Neural cell (in vitro differentiated cells): ENCODE data around the gene STK32B. TPM values are rescaled to one million over a fixed set of nuclear protein-coding genes. Genes with fewer than 3 reads are reported as not detected.

Experiments
- H2AFZ ChIP-seq: fragments of 200-600, 300-800 bp; sonication (generic), shearing (Covaris generic); 2 replicates; pipeline ENCODE4 v1.6.0; 2014; ENCODE audit warnings: low read depth, mild to moderate bottlenecking, antibody characterized with exemption, low read length, moderate library complexity
- H3F3A ChIP-seq: fragments of 200-600 bp; shearing (Covaris generic); 2 replicates; pipeline ENCODE4 v1.6.1; 2016; ENCODE audit warnings: mild to moderate bottlenecking, moderate library complexity, mixed read lengths, antibody characterized with exemption, low read length; ENCODE audit not compliant: insufficient read depth, poor library complexity, severe bottlenecking
- H3K27ac ChIP-seq: fragments of 200-600, 300-800 bp; sonication (generic), shearing (Covaris generic); 2 replicates; pipeline ENCODE4 v1.5.1; 2014; ENCODE audit warnings: mild to moderate bottlenecking, low read length, moderate library complexity
- H3K27me3 ChIP-seq: fragments of 300-800, 200-600 bp; sonication (generic), shearing (Covaris generic); 2 replicates; pipeline ENCODE4 v1.6.0; 2014; ENCODE audit warnings: mild to moderate bottlenecking, low read depth, low read length, moderate library complexity; ENCODE audit not compliant: insufficient read depth
- H3K36me3 ChIP-seq: fragments of 300-800, 200-600 bp; sonication (generic), shearing (Covaris generic); 2 replicates; pipeline ENCODE4 v1.5.1; 2014; ENCODE audit warnings: mild to moderate bottlenecking, antibody characterized with exemption, low read length, moderate library complexity; ENCODE audit not compliant: insufficient read depth
- H3K4me2 ChIP-seq: fragments of 300-800, 200-600 bp; sonication (generic), shearing (Covaris generic); 2 replicates; pipeline ENCODE4 v1.6.0; 2014; ENCODE audit warnings: mild to moderate bottlenecking, low read length
- H3K4me3 ChIP-seq: fragments of 300-800, 200-600 bp; sonication (generic), shearing (Covaris generic); 2 replicates; pipeline ENCODE4 v1.5.1; 2014; ENCODE audit warnings: mild to moderate bottlenecking, low read length, moderate library complexity
- H3K79me2 ChIP-seq: fragments of 200-600 bp; shearing (Covaris generic); replicated peaks from 2 replicates; pipeline ENCODE4 v1.6.0; 2014; ENCODE audit warnings: mild to moderate bottlenecking, low read length, moderate library complexity; ENCODE audit not compliant: insufficient read depth
- H3K9ac ChIP-seq: fragments of 300-800, 200-600 bp; sonication (generic), shearing (Covaris generic); 2 replicates; pipeline ENCODE4 v1.6.1; 2016; ENCODE audit warnings: mild to moderate bottlenecking, low read length, mixed read lengths
- H3K9me2 ChIP-seq: fragments of 200-600 bp; shearing (Covaris generic); 2 replicates; pipeline ENCODE4 v1.6.1; 2016; ENCODE audit warnings: mild to moderate bottlenecking, low read length, mixed read lengths; ENCODE audit not compliant: insufficient read depth
- H3K9me3 ChIP-seq: fragments of 200-600, 300-800 bp; sonication (generic), shearing (Covaris generic); 2 replicates; pipeline ENCODE4 v1.6.1; 2016; ENCODE audit warnings: mild to moderate bottlenecking, mixed run types, low read length, moderate library complexity, mixed read lengths
- H4K20me1 ChIP-seq: fragments of 200-600 bp; shearing (Covaris generic); 2 replicates; pipeline ENCODE4 v1.6.1; 2016; ENCODE audit warnings: mild to moderate bottlenecking, mixed run types; ENCODE audit not compliant: insufficient read depth
- CTCF ChIP-seq: fragments of 450-650 bp; IDR thresholded peaks from 2 replicates; pipeline ENCODE4 v1.5.1; 2014; ENCODE audit warnings: antibody characterized with exemption, mild to moderate bottlenecking, moderate library complexity; ENCODE audit not compliant: poor library complexity, severe bottlenecking
- EP300 ChIP-seq: fragments of 450-650 bp; conservative IDR thresholded peaks from 2 replicates; pipeline ENCODE4 v1.6.1; 2014; ENCODE audit warnings: antibody characterized with exemption, mild to moderate bottlenecking, moderate library complexity; ENCODE audit not compliant: poor library complexity, severe bottlenecking
- EZH2 ChIP-seq: fragments of 200-600, 300-800 bp; shearing (Covaris generic), sonication (generic); IDR thresholded peaks from 2 replicates; pipeline ENCODE4 v1.6.1; 2014; ENCODE audit warnings: antibody characterized with exemption, low read length, borderline replicate concordance, mild to moderate bottlenecking; ENCODE audit not compliant: insufficient read depth, poor library complexity, severe bottlenecking
- MXI1 ChIP-seq: fragments of 450-650 bp; conservative IDR thresholded peaks from 2 replicates; pipeline ENCODE4 v1.6.1; 2014; ENCODE audit warnings: antibody characterized with exemption, mild to moderate bottlenecking; ENCODE audit not compliant: poor library complexity, severe bottlenecking
- POLR2AphosphoS5 ChIP-seq: IDR thresholded peaks from 2 replicates; pipeline ENCODE4 v1.6.1; 2012
- RAD21 ChIP-seq: fragments of 450-650 bp; conservative IDR thresholded peaks from 2 replicates; pipeline ENCODE4 v1.6.1; 2014; ENCODE audit warnings: antibody characterized with exemption, mild to moderate bottlenecking, moderate library complexity
- REST ChIP-seq: IDR thresholded peaks from 2 replicates; pipeline ENCODE4 v1.6.1; 2012; ENCODE audit warnings: borderline replicate concordance
- SMC3 ChIP-seq: fragments of 450-650 bp; conservative IDR thresholded peaks from 2 replicates; pipeline ENCODE4 v1.6.1; 2014; ENCODE audit warnings: antibody characterized with exemption, mild to moderate bottlenecking, moderate library complexity; ENCODE audit not compliant: poor library complexity
- TAF1 ChIP-seq: IDR thresholded peaks from 2 replicates; pipeline ENCODE4 v1.6.1; 2012; ENCODE audit warnings: low read depth
- polyA plus RNA-seq: library from polyadenylated mRNA; depleted of rRNA; stranded (reverse); fragments of >200 nt; gene quantifications from 2 replicates; pipeline ENCODE4 v1.2.3, GENCODE V29; 2014

Gene STK32B
- polyA plus RNA-seq, 1 donor from 2014 or later: 42.8 TPM

- H3K9me3 ChIP-seq: peaks cover 4% of the 10 kb centered on the region
- no peak overlapping the region for H3K27ac ChIP-seq
- H3K4me3 ChIP-seq: no peak overlapping the region
- no peaks in the 10 kb centered on the region for H4K20me1 ChIP-seq
- H3K27me3 ChIP-seq: no peaks in the 10 kb centered on the region
- H3K9me2 ChIP-seq: no peaks in the 10 kb centered on the region
- no peaks in the 10 kb centered on the region for H3K36me3 ChIP-seq
- no peaks in the 10 kb centered on the region for H3F3A ChIP-seq
- TF ChIP-seq RAD21 (no peak), TAF1 (no peak), EP300 (no peak)
- no peaks in the 10 kb centered on the region for H3K79me2 ChIP-seq
- no peak overlapping the region for H2AFZ ChIP-seq
- no peak overlapping the region for H3K4me2 ChIP-seq
- no peak overlapping the region for H3K9ac ChIP-seq
These were observed 49.7 kb downstream of the STK32B start for GRCh38 chr4:5100986-5101385.

GRCh38 chr4:5101571-5101970, 50.3 kb downstream of the STK32B start:
- no peaks in the 10 kb centered on the region for H3K79me2 ChIP-seq
- no peaks in the 10 kb centered on the region for H4K20me1 ChIP-seq
- H3K27me3 ChIP-seq: no peaks in the 10 kb centered on the region
- no peak overlapping the region for H2AFZ ChIP-seq
- no peak overlapping the region for H3K4me2 ChIP-seq
- H3F3A ChIP-seq: no peaks in the 10 kb centered on the region
- H3K9ac ChIP-seq: no peak overlapping the region
- TF ChIP-seq SMC3: no peak
- no peak for TF ChIP-seq EZH2
- no peak for TF ChIP-seq RAD21
- TF ChIP-seq CTCF: no peak
- TF ChIP-seq TAF1: no peak
- TF ChIP-seq MXI1: no peak
- TF ChIP-seq EP300: no peak
- no peak for TF ChIP-seq POLR2AphosphoS5
- TF ChIP-seq REST: no peak
- peaks cover 4% of the 10 kb centered on the region for H3K9me3 ChIP-seq
- no peak overlapping the region for H3K4me3 ChIP-seq
- no peaks in the 10 kb centered on the region for H3K36me3 ChIP-seq
- H3K9me2 ChIP-seq: no peaks in the 10 kb centered on the region
- H3K27ac ChIP-seq: no peak overlapping the region

GRCh38 chr4:5110901-5111300, 59.6 kb downstream of the STK32B start:
- no peak overlapping the region for H3K9ac ChIP-seq
- no peak for TF ChIP-seq REST
- TF ChIP-seq EP300: no peak
- TF ChIP-seq MXI1: no peak
- no peak for TF ChIP-seq RAD21
- no peak for TF ChIP-seq POLR2AphosphoS5
- TF ChIP-seq CTCF: no peak
- no peak for TF ChIP-seq EZH2
- TF ChIP-seq TAF1: no peak

More at GRCh38 chr4:5110901-5111300, 59.6 kb downstream of the STK32B start:
- Histone ChIP-seq H2AFZ (no peak overlapping the region), H3F3A (no peaks in the 10 kb centered on the region), H3K4me3 (no peak overlapping the region), H3K9me3 (no peaks in the 10 kb centered on the region), H3K79me2 (no peaks in the 10 kb centered on the region), H3K4me2 (no peak overlapping the region), H3K27ac (no peak overlapping the region), H3K36me3 (no peaks in the 10 kb centered on the region), H3K27me3 (no peaks in the 10 kb centered on the region), H3K9me2 (no peaks in the 10 kb centered on the region), H4K20me1 (no peaks in the 10 kb centered on the region)
